Aorta (tissue), 5 donors: ENCODE data around the gene MARS1. TPM values are rescaled to one million over a fixed set of nuclear protein-coding genes. Genes with fewer than 3 reads are reported as not detected.

Source experiments
- ATAC-seq: fragments of 200-7000 bp; cut with Tn5 transposase; one replicate; pipeline ENCODE4 v1.9.1; 2022; ENCODE audit warnings: moderate library complexity; ENCODE audit not compliant: low FRiP score
- DNase-seq, 2 donors: peaks; one replicate each; pipeline ENCODE4 v3.0.0-alpha.2; 2020
- H3K27ac ChIP-seq, 2 donors: one replicate each; pipeline ENCODE4 v1.5.1; 2013; ENCODE audit warnings: low read length in 2 of 2, mild to moderate bottlenecking in 2 of 2, moderate library complexity in 2 of 2, control low read depth in 1 of 2, inconsistent platforms in 1 of 2, low read depth in 1 of 2
- H3K27me3 ChIP-seq, 2 donors: one replicate each; pipeline ENCODE4 v1.6.1; 2013; ENCODE audit warnings: control low read depth in 1 of 2, low read length in 1 of 2, mild to moderate bottlenecking in 1 of 2, moderate library complexity in 1 of 2; ENCODE audit not compliant: insufficient read depth in 2 of 2, control insufficient read depth in 1 of 2
- H3K36me3 ChIP-seq, 2 donors: one replicate each; pipeline ENCODE4 v1.6.1; 2013; ENCODE audit warnings: control low read depth in 1 of 2, low read length in 1 of 2, mild to moderate bottlenecking in 1 of 2; ENCODE audit not compliant: insufficient read depth in 2 of 2, control insufficient read depth in 1 of 2
- H3K4me1 ChIP-seq, 2 donors: one replicate each; pipeline ENCODE4 v1.6.1; 2013; ENCODE audit warnings: low read length in 2 of 2, control low read depth in 1 of 2, mild to moderate bottlenecking in 1 of 2, moderate library complexity in 1 of 2; ENCODE audit not compliant: insufficient read depth in 2 of 2, control insufficient read depth in 1 of 2
- H3K4me3 ChIP-seq, 2 donors: one replicate each; pipeline ENCODE4 v1.5.1; 2013; ENCODE audit warnings: low read length in 2 of 2, control low read depth in 1 of 2, mild to moderate bottlenecking in 1 of 2
- H3K9me3 ChIP-seq: one replicate; pipeline ENCODE4 v1.6.1; 2013; ENCODE audit warnings: mild to moderate bottlenecking, low read length; ENCODE audit not compliant: control insufficient read depth
- WGBS, 2 donors: extraction: QIAGEN DNeasy Blood & Tissue Kit; methylation state at CpG; one replicate each; pipeline ENCODE4 v1.1.7; 2013; 5-methylcytosine and 5-hydroxymethylcytosine counted together
- intact Hi-C, 2 donors: fragments of 100-400 bp; cut with DNase I; formaldehyde crosslinking; loops; one replicate each; pipeline versions ENCODE4 v1.14.2 to v1.15.0; 2022
- polyA plus RNA-seq, 2 donors: library from polyadenylated mRNA; stranded (reverse); fragments of 200-250 nt; gene quantifications; one replicate each; pipeline ENCODE4 v1.2.3, GENCODE V29; 2013
- total RNA-seq, 2 donors: library from RNA; stranded (reverse); fragmentation: NEBNext Ultra II Directional; extraction: Animal tissue kit (Norgen Biotek cat#: 25700); gene quantifications; one replicate each; pipeline ENCODE4 v1.2.1, GENCODE V29; 2021
- donor health status: healthy with polysubstance abuse.
- donor health status: Bipolar disorder and iron deficiency.
- donor health status: DM: no; HTN: no; CAD: no.
- donor health status: DM: no; HTN: no; CAD: no.
- donor health status: DM: yes; HTN: yes; CAD: no.

Gene MARS1
- total and polyA plus RNA-seq, 4 donors, result 34.9 to 136 (median 107) TPM

DNA sequence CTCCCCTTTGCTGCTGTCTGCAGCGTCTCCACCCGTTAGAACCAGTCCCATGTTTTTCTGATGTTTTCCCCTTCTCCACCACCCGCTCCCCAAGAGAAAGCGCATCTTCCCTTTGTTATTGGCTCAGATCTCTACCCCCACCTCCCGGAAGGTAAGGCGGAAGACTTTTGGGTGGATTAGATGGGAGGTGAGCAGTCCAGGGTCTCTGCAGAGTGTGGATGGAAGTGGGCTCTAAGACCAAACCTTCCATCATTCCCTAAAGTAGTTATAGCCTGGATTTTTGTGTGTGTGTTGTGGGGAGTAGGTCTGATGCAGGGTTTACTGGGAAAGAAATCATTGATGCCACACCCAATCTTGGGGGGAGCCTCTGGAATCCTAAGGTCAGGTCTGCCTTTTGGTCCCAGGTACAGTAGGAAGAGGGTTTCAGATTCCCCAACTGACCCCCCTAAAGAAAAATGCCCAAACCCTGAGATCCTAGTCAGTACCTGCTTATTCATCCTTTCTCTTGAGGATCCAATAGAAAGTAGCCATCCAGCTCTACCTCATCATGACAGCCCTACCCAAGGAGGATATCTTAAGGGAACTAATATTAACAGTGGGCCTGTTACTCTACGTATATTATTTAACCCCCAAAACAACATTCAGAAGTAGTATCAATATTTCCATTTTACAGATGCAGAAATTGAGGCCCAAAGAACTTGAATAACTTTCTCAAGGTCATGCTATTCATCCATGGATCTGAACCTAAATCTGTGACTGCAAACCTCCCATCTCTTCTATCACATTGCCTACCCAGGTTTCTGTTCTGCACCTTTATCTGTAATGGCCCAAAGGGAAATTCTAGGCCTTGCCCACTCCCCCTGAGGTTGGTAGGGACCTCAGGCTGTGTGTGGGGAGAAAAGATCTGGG is 63.0 kb downstream of the MARS1 start:
- H3K9me3 ChIP-seq, result no peaks in the 10 kb centered on the region
- DNase-seq, result no peak
- WGBS, 2 donors, result 72 to 76% methylated on average over 7 of the region's 7 CpGs
- ATAC-seq, result no peak
- intact Hi-C loops, result no loop called here
- no peak overlapping the region for H3K4me3 ChIP-seq
- H3K36me3 ChIP-seq, result no peaks in the 10 kb centered on the region
- no peak overlapping the region for H3K27ac ChIP-seq
- no peaks in the 10 kb centered on the region for H3K4me1 ChIP-seq
- H3K27me3 ChIP-seq, result no peaks in the 10 kb centered on the region

DNA sequence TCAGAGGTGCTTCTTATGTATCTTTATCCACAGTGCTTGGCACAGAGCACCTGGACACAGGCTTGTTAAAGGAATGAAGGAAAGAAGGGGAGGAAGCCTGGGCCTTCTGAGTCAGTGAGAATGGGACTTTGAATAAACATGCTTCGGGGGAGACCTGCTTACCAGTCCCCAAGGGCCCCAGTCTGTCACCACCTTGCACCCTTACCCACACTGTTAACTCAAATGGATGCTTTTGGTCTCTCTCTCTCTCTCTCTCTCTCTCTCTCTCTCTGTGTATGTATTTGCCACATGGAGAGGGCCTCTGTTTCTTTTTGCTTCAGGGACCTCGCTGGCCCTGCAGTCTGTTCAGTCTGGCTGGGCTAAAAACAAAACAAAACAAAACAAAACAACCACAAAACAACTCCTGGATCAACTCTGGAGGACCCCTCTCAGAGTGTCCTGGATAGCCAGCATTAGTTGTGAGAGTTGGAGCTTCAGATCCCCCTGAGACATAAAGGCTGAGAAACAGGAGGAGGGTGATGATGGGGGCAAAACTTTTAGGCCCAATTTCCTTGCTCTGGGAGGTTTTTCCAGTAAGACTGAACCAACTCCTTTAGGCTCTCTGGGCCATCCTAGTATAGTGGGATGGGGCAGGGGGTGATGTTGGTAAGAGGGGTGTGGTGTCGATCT is 63.9 kb downstream of the MARS1 start:
- Histone ChIP-seq H3K27me3 (no peaks in the 10 kb centered on the region), H3K9me3 (no peaks in the 10 kb centered on the region), H3K4me3 (no peak overlapping the region), H3K27ac (no peak overlapping the region), H3K4me1 (no peaks in the 10 kb centered on the region), H3K36me3 (no peaks in the 10 kb centered on the region)
- WGBS, 2 donors, result 82 to 86% methylated on average over 3 of the region's 3 CpGs
- ATAC-seq, result no peak
- DNase-seq, result no peak
- intact Hi-C loops, result no loop called here

DNA sequence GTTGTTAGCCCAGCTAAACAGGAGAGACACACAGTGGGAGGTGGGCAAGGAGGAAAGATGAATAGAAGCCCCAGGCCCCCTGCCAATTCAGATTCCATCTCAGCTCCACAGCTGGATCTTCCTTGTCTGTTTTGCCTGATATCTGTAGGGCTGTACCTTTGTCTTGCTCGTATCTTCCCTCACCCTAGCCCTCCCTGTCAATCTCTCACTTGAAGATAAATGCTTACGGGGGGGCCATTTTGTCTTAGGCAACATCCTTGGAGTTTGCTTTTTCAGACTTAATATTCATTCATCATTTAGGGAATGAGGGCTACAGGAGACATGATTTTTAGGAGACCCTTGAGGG is 64.4 kb downstream of the MARS1 start:
- Histone ChIP-seq H3K4me3 (no peak overlapping the region), H3K9me3 (no peaks in the 10 kb centered on the region), H3K4me1 (no peaks in the 10 kb centered on the region), H3K27me3 (no peaks in the 10 kb centered on the region), H3K36me3 (no peaks in the 10 kb centered on the region), H3K27ac (no peak overlapping the region)
- 90 to 92% methylated on average over 2 of the region's 2 CpGs for WGBS, 2 donors
- intact Hi-C loops, result no loop called here
- ATAC-seq (no peak), DNase-seq (no peak)

DNA sequence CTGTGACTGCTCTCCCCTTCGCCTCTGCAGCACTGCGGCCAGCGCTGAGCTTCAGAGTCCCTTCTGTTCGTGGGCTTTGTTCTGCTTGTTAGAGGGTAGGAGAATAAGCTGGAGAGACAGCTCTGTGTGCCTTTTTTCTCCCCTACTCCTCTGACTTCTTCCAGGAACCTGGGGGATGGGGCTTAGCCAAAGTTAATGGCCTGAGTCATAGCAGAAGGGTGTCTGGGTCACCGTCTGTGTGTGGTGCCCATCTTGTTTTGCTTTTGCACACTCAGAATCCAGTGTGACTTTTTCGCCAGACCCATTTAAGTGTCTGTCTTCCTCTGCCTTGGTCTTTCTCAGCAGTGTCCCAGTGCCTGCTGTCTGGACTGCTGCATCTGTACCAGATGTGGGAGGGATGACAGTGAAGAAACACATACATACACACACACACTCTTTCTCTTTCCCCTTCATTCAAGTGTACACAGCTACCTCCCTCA is 65.0 kb downstream of the MARS1 start:
- intact Hi-C loops, result no loop called here
- Histone ChIP-seq H3K4me3 (no peak overlapping the region), H3K27me3 (no peaks in the 10 kb centered on the region), H3K4me1 (no peaks in the 10 kb centered on the region), H3K27ac (no peak overlapping the region), H3K36me3 (no peaks in the 10 kb centered on the region), H3K9me3 (no peaks in the 10 kb centered on the region)
- no peak for ATAC-seq
- WGBS, 2 donors, result 54 to 59% methylated on average over 6 of the region's 6 CpGs
- DNase-seq, result no peak

DNA sequence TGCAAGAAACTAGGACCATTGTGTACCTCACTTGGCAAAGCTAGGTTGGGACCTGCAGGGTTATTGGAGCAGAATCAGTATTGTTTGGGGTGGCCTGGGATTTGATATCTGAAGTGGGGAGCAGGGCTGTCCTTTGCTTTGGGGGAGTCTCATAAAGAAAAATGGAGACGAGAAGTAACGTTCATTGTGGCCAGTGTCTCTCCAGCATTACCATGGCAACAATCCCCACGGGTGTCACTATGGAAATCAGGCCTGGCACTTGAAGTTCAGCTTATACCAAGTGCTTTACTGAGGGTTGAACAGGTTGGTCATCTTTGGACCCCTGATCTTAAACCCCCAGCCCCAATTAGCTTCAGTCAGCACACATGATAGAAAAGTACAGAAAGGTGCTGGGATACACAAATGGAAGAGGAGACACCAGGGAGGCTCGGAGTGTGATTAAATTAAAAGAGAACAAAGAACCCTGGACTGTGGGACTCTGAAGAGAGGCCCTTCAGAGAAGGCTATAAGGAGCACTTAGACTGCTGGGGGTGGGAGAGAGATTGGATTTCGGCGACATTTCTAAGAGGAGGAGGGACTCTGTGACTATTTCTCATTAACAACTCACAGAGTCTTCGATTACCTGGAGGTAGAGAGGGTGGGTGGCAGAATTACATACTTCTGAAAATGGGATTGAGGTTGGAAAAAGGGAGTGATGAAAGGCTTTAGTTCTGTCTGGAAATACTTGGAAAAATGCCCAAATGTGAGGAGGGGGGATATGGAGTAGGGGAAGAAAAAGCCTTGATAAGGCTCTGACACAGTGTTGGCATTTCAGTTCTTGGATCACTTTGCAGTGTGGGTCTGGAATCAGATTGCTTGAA is 65.7 kb downstream of the MARS1 start:
- Histone ChIP-seq H3K36me3 (no peaks in the 10 kb centered on the region), H3K4me1 (no peaks in the 10 kb centered on the region), H3K27ac (no peak overlapping the region), H3K9me3 (no peaks in the 10 kb centered on the region), H3K27me3 (no peaks in the 10 kb centered on the region), H3K4me3 (no peak overlapping the region)
- intact Hi-C loops, result no loop called here
- no peak for ATAC-seq
- 53 to 55% methylated on average over 7 of the region's 7 CpGs for WGBS, 2 donors
- DNase-seq, result no peak

DNA sequence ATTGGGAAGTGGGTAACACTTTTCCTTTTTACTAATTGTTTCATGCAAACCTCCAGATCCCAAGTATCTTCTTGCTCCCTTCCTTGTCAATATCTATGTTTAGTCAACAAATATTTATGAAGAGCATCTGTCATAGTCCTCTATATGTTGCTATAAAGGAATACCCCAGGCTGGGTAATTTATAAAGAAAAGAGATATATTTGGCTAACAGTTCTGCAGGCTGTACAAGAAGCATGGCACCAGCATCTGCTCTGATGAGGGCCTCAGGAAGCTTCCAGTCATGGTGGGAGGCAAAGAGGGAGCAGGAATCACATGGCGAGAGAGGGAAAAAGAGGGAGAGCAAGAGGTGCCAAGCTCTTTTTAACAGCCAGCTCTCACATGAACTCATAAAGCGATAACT is 66.6 kb downstream of the MARS1 start:
- Histone ChIP-seq H3K9me3 (no peaks in the 10 kb centered on the region), H3K4me1 (no peaks in the 10 kb centered on the region), H3K36me3 (no peaks in the 10 kb centered on the region), H3K4me3 (no peak overlapping the region), H3K27me3 (no peaks in the 10 kb centered on the region), H3K27ac (no peak overlapping the region)
- WGBS, 2 donors, result 92 to 97% methylated on average over 2 of the region's 2 CpGs
- ATAC-seq (no peak), DNase-seq (no peak)
- intact Hi-C loops, result no loop called here

DNA sequence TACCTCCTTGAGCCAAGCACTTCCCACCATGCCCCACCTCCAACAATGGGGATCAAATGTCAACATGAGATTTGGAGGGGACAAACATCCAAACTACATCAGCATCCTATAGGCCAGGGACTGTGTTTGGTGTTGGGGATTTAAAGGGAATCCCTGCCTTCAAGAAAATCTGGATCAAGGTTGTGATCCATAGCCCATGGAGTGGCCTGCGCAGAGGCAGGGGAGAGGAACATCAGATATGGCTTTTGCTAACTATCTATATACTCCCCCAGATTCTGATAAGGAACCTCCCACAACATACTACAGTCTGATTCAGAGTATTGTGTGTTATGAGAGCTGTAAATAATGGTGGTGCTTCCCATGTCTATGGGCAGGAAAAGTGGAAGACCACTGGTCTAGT is 67.0 kb downstream of the MARS1 start:
- H3K27me3 ChIP-seq, result no peaks in the 10 kb centered on the region
- no peak for ATAC-seq
- intact Hi-C loops, result no loop called here

DNA sequence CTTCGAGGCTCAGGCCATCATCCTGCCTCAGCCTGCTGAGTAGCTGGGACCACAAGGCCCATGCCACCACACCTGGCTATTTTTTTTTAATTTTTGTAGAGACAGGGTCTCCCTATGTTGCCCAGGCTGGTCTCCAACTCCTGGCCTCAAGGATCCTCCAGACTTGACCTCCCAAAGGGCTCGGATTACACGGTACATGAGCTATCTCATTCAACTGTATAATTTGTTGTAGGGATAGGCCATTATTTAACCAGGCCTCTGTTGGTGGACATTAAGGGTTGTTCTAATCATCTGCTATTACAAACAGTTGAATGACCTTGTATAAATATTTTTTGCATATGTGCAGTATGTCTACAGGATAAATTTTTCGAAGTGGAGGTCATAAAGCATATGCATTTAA is 71.0 kb downstream of the MARS1 start:
- Histone ChIP-seq H3K36me3 (peaks cover 0 to 1% of the 10 kb centered on the region in 2 donors), H3K9me3 (no peaks in the 10 kb centered on the region), H3K4me1 (no peaks in the 10 kb centered on the region), H3K27ac (no peak overlapping the region), H3K4me3 (no peak overlapping the region), H3K27me3 (no peaks in the 10 kb centered on the region)
- no peak for DNase-seq
- 89 to 92% methylated on average over 4 of the region's 4 CpGs for WGBS, 2 donors
- intact Hi-C loops, result no loop called here
- no peak for ATAC-seq

More for the DNA sequence above, 67.0 kb downstream of the MARS1 start:
- H3K27ac ChIP-seq, result no peak overlapping the region
- H3K4me3 ChIP-seq, result no peak overlapping the region
- no peak for DNase-seq
- H3K4me1 ChIP-seq, result no peaks in the 10 kb centered on the region
- 100% methylated on average over 1 of the region's 1 CpG for WGBS, 2 donors
- no peaks in the 10 kb centered on the region for H3K9me3 ChIP-seq
- no peaks in the 10 kb centered on the region for H3K36me3 ChIP-seq
